ENCODE measurements around the gene ARHGAP1. TPM values are rescaled to one million over a fixed set of nuclear protein-coding genes. Genes with fewer than 3 reads are reported as not detected.

ARHGAP1 gene
- total RNA-seq, 3 donors from 2014 or later (not counting 1 experiment from before 2014, with no cell fraction given) = 89.8 to 111 (median 102) TPM

- H3K4me1 ChIP-seq (ENCODE audit: control insufficient read depth, insufficient read depth, low read length) = peaks cover 6% of the 10 kb centered on the region
- H3K9me3 ChIP-seq (ENCODE audit: control insufficient read depth, insufficient read depth, low read length) = no peaks in the 10 kb centered on the region
- H3K27me3 ChIP-seq (ENCODE audit: control insufficient read depth, insufficient read depth, low read length) = no peaks in the 10 kb centered on the region
- ATAC-seq (no peak), DNase-seq (no peak)
- peaks cover 62% of the 10 kb centered on the region for H3K36me3 ChIP-seq (ENCODE audit: control insufficient read depth, insufficient read depth, low read length)
- peaks cover 5 to 6% of the 10 kb centered on the region in 2 donors for H3K4me1 Mint-ChIP-seq
- no peak overlapping the region for H3K27ac Mint-ChIP-seq
- no peak overlapping the region for H3K4me3 ChIP-seq (ENCODE audit: low read length)
- H3K4me3 Mint-ChIP-seq = no peak overlapping the region
- no peaks in the 10 kb centered on the region for H3K36me3 Mint-ChIP-seq
- intact Hi-C loops (cut with micrococcal nuclease) = no loop called here
- WGBS (ENCODE audit: insufficient coverage) = 97% methylated on average over 11 of the region's 11 CpGs
- TF ChIP-seq CTCF (IDR thresholded peaks at IDR 0.05) = no peak
- no peaks in the 10 kb centered on the region for H3K9me3 Mint-ChIP-seq
- H3K27me3 Mint-ChIP-seq (ENCODE audit: low read depth in 2 of 2) = no peaks in the 10 kb centered on the region
- H3K27ac ChIP-seq (ENCODE audit: low read length) = no peak overlapping the region
These were observed 18.6 kb downstream of the ARHGAP1 start for GRCh38 chr11:46681814-46682213.

- Histone ChIP-seq H3K4me3 (ENCODE audit: low read length) (no peak overlapping the region), H3K27me3 (ENCODE audit: control insufficient read depth, insufficient read depth, low read length) (no peaks in the 10 kb centered on the region), H3K27ac (ENCODE audit: low read length) (no peak overlapping the region), H3K36me3 (ENCODE audit: control insufficient read depth, insufficient read depth, low read length) (peaks cover 55% of the 10 kb centered on the region), H3K4me1 (ENCODE audit: control insufficient read depth, insufficient read depth, low read length) (peaks cover 16% of the 10 kb centered on the region), H3K9me3 (ENCODE audit: control insufficient read depth, insufficient read depth, low read length) (no peaks in the 10 kb centered on the region)
- intact Hi-C loops (cut with micrococcal nuclease) = no loop called here
- H3K4me3 Mint-ChIP-seq = no peak overlapping the region
- no peak for DNase-seq
- no peaks in the 10 kb centered on the region for H3K27me3 Mint-ChIP-seq (ENCODE audit: low read depth in 2 of 2)
- no peak overlapping the region for H3K27ac Mint-ChIP-seq
- no peaks in the 10 kb centered on the region for H3K36me3 Mint-ChIP-seq
- H3K9me3 Mint-ChIP-seq = no peaks in the 10 kb centered on the region
- no peak for ATAC-seq
- peaks cover 9 to 10% of the 10 kb centered on the region in 2 donors for H3K4me1 Mint-ChIP-seq
- WGBS (ENCODE audit: insufficient coverage) = 96% methylated on average over 19 of the region's 22 CpGs
- TF ChIP-seq CTCF (IDR thresholded peaks at IDR 0.05) = no peak
These were observed 19.6 kb downstream of the ARHGAP1 start for GRCh38 chr11:46680815-46681214.

GRCh38 chr11:46680164-46680760, 20.2 kb downstream of the ARHGAP1 start:
- H3K9me3 ChIP-seq (ENCODE audit: control insufficient read depth, insufficient read depth, low read length) = no peaks in the 10 kb centered on the region
- TF ChIP-seq CTCF (IDR thresholded peaks at IDR 0.05) = no peak
- Mint-ChIP-seq H3K27ac (no peak overlapping the region), H3K36me3 (no peaks in the 10 kb centered on the region), H3K27me3 (ENCODE audit: low read depth in 2 of 2) (no peaks in the 10 kb centered on the region), H3K4me1 (peaks cover 9 to 10% of the 10 kb centered on the region in 2 donors), H3K9me3 (no peaks in the 10 kb centered on the region), H3K4me3 (no peak overlapping the region)
- no peak overlapping the region for H3K27ac ChIP-seq (ENCODE audit: low read length)
- whole genome bisulfite sequencing (ENCODE audit: insufficient coverage) = 97% methylated on average over 21 of the region's 21 CpGs
- no peak for DNase-seq
- H3K4me3 ChIP-seq (ENCODE audit: low read length) = no peak overlapping the region
- H3K27me3 ChIP-seq (ENCODE audit: control insufficient read depth, insufficient read depth, low read length) = no peaks in the 10 kb centered on the region
- no peak for ATAC-seq
- H3K4me1 ChIP-seq (ENCODE audit: control insufficient read depth, insufficient read depth, low read length) = peaks cover 21% of the 10 kb centered on the region
- peaks cover 55% of the 10 kb centered on the region for H3K36me3 ChIP-seq (ENCODE audit: control insufficient read depth, insufficient read depth, low read length)
- intact Hi-C loops (cut with micrococcal nuclease) = no loop called here

All from natural killer cell (primary cell).